Activated CD8-positive, alpha-beta T cell treated with anti-CD3 and anti-CD28 coated beads for 36 hours (primary cell): Measurements from ENCODE around the gene GORASP1. TPM values are rescaled to one million over a fixed set of nuclear protein-coding genes. Genes with fewer than 3 reads are reported as not detected.
A peak's percentile ranks its signal among the peaks of the same experiment; 100 is the strongest.

ENCODE experiments used
- ATAC-seq: fragments of 200-7000 bp; cut with Tn5 transposase; one replicate; pipeline ENCODE4 v1.10.0; 2021; ENCODE audit warnings: mild to moderate bottlenecking, moderate library complexity
- CTCF ChIA-PET: fragments of 350-600 bp; sonication (Branson Sonifier 250); formaldehyde crosslinking; loops from one replicate; lab custom pipeline; 2021; ENCODE audit warnings: antibody characterized with exemption; lab: Charles Lee
- POLR2A ChIA-PET: fragments of 350-600 bp; sonication (Branson Sonifier 250); formaldehyde crosslinking; loops from one replicate; lab custom pipeline; 2021; ENCODE audit warnings: antibody characterized with exemption; lab: Charles Lee
- DNase-seq: peaks from one replicate; pipeline ENCODE4 v3.0.0-alpha.2; 2020
- H3K27ac Mint-ChIP-seq: one replicate; pipeline ENCODE4 v1.8.0; 2021; ENCODE audit warnings: mild to moderate bottlenecking, mixed read lengths
- H3K27me3 Mint-ChIP-seq: one replicate; pipeline ENCODE4 v1.8.0; 2021; ENCODE audit warnings: mixed read lengths
- H3K36me3 Mint-ChIP-seq: one replicate; pipeline ENCODE4 v1.8.0; 2021; ENCODE audit warnings: low read depth, mixed read lengths
- H3K4me1 Mint-ChIP-seq: one replicate; pipeline ENCODE4 v1.8.0; 2021; ENCODE audit warnings: low read depth, mixed read lengths
- H3K4me3 Mint-ChIP-seq: one replicate; pipeline ENCODE4 v1.8.0; 2021; ENCODE audit warnings: mild to moderate bottlenecking, moderate library complexity, mixed read lengths
- H3K9me3 Mint-ChIP-seq: one replicate; pipeline ENCODE4 v1.8.0; 2021; ENCODE audit warnings: mixed read lengths
- CTCF ChIP-seq: fragments of 200-600 bp; IDR thresholded peaks from one replicate; pipeline ENCODE4 v1.8.0; 2022; ENCODE audit warnings: antibody characterized with exemption, mild to moderate bottlenecking
- intact Hi-C: fragments of 100-400 bp; cut with micrococcal nuclease; formaldehyde crosslinking; loops from one replicate; pipeline ENCODE4 v1.10.0; 2022
- total RNA-seq, 2 experiments: library from RNA; stranded (reverse); gene quantifications; one replicate each; pipeline ENCODE4 v1.2.3, GENCODE V29; 2021

Gene GORASP1
- total RNA-seq, 2 experiments from 2014 or later, result 16.2 to 18.3 TPM

- no peak overlapping the region for H3K27ac Mint-ChIP-seq
- POLR2A ChIA-PET, result interaction anchor here (0.6 kb wide), 1 partner anchor 1933 kb away, joined by 3 read pairs; no protein-coding TSS in a partner anchor
- peaks cover 6% of the 10 kb centered on the region for H3K4me1 Mint-ChIP-seq
- intact Hi-C loops, result no loop called here
- H3K27me3 Mint-ChIP-seq, result no peaks in the 10 kb centered on the region
- H3K36me3 Mint-ChIP-seq, result peaks cover 9% of the 10 kb centered on the region
- no peaks in the 10 kb centered on the region for H3K9me3 Mint-ChIP-seq
- H3K4me3 Mint-ChIP-seq, result no peak overlapping the region
- TF ChIP-seq CTCF, result no peak
- CTCF ChIA-PET, result interaction anchor here (1.1 kb wide), 1 partner anchor 189 kb away, joined by 3 read pairs; no protein-coding TSS in a partner anchor
- ATAC-seq (no peak), DNase-seq (no peak)
These were observed 8.2 kb downstream of the GORASP1 start for GRCh38 chr3:39099242-39099641.

- no peak for DNase-seq
- Mint-ChIP-seq H3K9me3 (no peaks in the 10 kb centered on the region), H3K4me1 (peaks cover 6% of the 10 kb centered on the region), H3K27me3 (no peaks in the 10 kb centered on the region), H3K27ac (no peak overlapping the region), H3K4me3 (no peak overlapping the region), H3K36me3 (peaks cover 10% of the 10 kb centered on the region)
- ATAC-seq, result no peak
- ChIA-PET CTCF (interaction anchor here (1.1 kb wide), 1 partner anchor 190 kb away, joined by 3 read pairs; no protein-coding TSS in a partner anchor), POLR2A (no interaction called here)
- no peak for TF ChIP-seq CTCF
- intact Hi-C loops, result no loop called here
These were observed 8.9 kb downstream of the GORASP1 start for GRCh38 chr3:39098473-39099000.

GRCh38 chr3:39097716-39098472 lies 9.5 kb downstream of the GORASP1 start:
- CTCF ChIA-PET, result interaction anchor here (1.1 kb wide), 1 partner anchor 11 kb away, joined by 3 read pairs; no protein-coding TSS in a partner anchor
- DNase-seq (no peak), ATAC-seq (no peak)
- peaks cover 4% of the 10 kb centered on the region for H3K4me1 Mint-ChIP-seq
- TF ChIP-seq CTCF, result no peak
- H3K9me3 Mint-ChIP-seq, result no peaks in the 10 kb centered on the region
- peak overlapping the region; percentile 25 for H3K27ac Mint-ChIP-seq
- POLR2A ChIA-PET, result interaction anchor here (0.7 kb wide), 1 partner anchor 10 kb away, joined by 3 read pairs; no protein-coding TSS in a partner anchor
- no peak overlapping the region for H3K4me3 Mint-ChIP-seq
- H3K27me3 Mint-ChIP-seq, result no peaks in the 10 kb centered on the region
- H3K36me3 Mint-ChIP-seq, result peaks cover 10% of the 10 kb centered on the region
- intact Hi-C loops, result no loop called here

GRCh38 chr3:39096775-39097174 lies 10.7 kb downstream of the GORASP1 start:
- Mint-ChIP-seq H3K36me3 (peaks cover 12% of the 10 kb centered on the region), H3K4me1 (no peaks in the 10 kb centered on the region), H3K27me3 (no peaks in the 10 kb centered on the region), H3K27ac (no peak overlapping the region), H3K9me3 (no peaks in the 10 kb centered on the region), H3K4me3 (no peak overlapping the region)
- intact Hi-C loops, result no loop called here
- no peak for DNase-seq
- CTCF ChIA-PET, result interaction anchor here (1.1 to 1.6 kb wide), 2 partner anchors 10 to 192 kb away, joined by 3 to 5 read pairs; no protein-coding TSS in a partner anchor
- TF ChIP-seq CTCF, result no peak
- POLR2A ChIA-PET, result interaction anchor here (0.6 kb wide), 1 partner anchor 20 kb away, joined by 3 read pairs; no protein-coding TSS in a partner anchor
- ATAC-seq, result no peak

- CTCF ChIA-PET, result interaction anchor here (1.6 kb wide), 1 partner anchor 193 kb away, joined by 5 read pairs; no protein-coding TSS in a partner anchor
- H3K9me3 Mint-ChIP-seq, result no peaks in the 10 kb centered on the region
These were observed 11.6 kb downstream of the GORASP1 start for GRCh38 chr3:39095778-39096177.

More at GRCh38 chr3:39095778-39096177, 11.6 kb downstream of the GORASP1 start:
- H3K4me1 Mint-ChIP-seq, result peaks cover 2% of the 10 kb centered on the region
- H3K36me3 Mint-ChIP-seq, result peaks cover 12% of the 10 kb centered on the region
- peak overlapping the region; percentile 34 for H3K27ac Mint-ChIP-seq
- H3K4me3 Mint-ChIP-seq, result no peak overlapping the region
- POLR2A ChIA-PET, result no interaction called here
- DNase-seq (no peak), ATAC-seq (no peak)
- H3K27me3 Mint-ChIP-seq, result no peaks in the 10 kb centered on the region
- intact Hi-C loops, result no loop called here
- TF ChIP-seq CTCF, result no peak
